HG03196 (cell line): ENCODE results near the gene OAT.

ENCODE experiments used
- ATAC-seq: cut with Tn5 transposase; IDR thresholded peaks from one replicate; pipeline ENCODE4 v1.9.1; 2021; ENCODE audit not compliant: unreplicated experiment

Gene OAT

DNA sequence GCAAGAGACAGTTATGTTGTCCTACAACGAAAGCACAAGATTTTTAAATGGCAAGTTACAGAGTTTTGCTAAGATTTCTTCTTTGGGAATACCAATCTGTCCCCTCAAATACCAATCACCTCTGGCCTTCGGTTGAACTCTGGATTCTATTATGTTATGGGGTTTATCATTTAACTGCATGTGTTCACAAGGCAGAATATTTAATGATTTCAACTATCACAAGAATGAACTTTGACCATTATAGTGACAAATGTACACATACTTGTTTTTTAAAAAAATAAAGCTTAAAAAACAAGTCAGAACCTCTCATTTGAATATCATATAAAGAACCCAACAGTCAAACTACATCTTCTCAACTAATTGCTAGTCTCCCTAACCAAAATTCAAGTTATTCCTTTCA is 11.3 kb downstream of the OAT start:
- no peak for ATAC-seq

GRCh38 chr10:124403548-124403947 is 15.2 kb downstream of the OAT start:
- ATAC-seq, result peak; percentile 88

GRCh38 chr10:124402273-124402672 is 16.4 kb downstream of the OAT start:
- ATAC-seq, result no peak

- ATAC-seq, result no peak
These were observed 17.1 kb downstream of the OAT start for GRCh38 chr10:124401633-124402032.

GRCh38 chr10:124394583-124394982 is 24.1 kb downstream of the OAT start:
- no peak for ATAC-seq

DNA sequence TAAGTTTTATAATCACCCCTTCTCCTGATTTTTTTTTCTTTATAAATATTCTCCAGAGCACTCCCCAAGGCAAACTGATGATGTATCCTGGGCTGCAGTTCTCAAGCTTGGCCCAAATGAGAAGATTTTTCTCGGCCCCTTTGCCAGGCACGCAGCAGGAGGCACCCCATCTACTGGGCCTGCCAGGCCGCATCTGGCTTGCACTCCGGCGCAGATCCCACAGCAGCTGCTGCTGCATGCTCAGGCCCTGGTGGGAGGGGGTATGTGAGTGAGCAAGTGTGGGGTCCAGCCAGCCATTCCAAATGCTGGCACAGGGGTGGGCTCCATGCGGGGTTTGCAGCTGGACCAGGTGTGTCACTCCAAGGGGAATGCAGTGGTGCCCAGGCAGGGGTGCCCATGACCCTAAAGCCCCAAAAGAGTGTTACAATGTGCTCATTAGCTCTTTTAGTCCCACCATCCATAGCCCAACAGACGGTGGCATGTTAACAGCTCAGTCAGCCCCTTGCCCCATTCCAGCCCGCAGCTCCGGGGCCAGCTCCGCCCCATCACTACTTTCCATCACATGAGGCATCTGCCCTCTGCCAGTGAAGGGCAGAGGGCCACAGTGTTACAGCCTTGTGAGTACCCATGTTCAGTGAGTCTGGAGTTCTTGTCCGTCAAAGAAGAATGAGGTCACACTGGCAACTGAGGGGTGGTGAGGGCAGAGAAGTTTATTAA is 25.9 kb downstream of the OAT start:
- no peak for ATAC-seq

DNA sequence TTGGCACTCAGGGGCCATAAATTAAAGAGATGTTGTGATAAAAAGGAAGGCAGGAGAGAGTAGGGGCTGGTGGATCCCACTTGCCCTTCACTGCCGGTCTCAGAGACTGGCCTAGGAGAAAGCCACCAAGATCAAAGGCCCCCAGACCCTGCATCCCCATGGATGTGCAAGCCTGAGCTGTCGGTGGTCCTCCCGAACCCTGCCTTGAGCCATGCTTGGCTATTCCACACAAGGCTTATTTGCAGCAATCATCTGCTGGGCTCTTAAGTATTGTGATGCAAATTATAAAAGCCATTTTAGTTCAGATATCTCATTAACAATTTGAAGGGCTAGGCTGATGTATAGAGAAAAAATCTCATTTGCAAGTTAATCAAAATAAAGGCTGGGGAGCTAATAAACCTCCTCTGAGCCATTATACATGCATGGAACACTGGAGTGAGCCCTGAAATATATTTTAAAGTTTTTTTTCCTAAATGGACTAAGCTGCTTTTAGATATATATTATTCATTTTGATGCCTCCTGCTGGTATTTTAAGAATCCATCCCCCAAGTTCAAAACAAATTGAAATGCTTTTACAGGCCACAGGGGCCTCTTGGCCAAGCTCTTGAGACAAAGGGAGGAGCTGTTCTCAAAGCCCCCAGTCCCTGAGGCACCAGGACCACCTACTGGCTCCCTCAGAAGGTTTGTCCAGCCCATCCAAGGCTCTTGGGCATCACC is 28.1 kb downstream of the OAT start:
- ATAC-seq, result no peak

- ATAC-seq, result no peak
These were observed 28.9 kb downstream of the OAT start for GRCh38 chr10:124389613-124390361.

GRCh38 chr10:124388823-124389612 is 29.7 kb downstream of the OAT start:
- peak; percentile 71 for ATAC-seq

GRCh38 chr10:124388476-124388822 is 30.3 kb downstream of the OAT start:
- no peak for ATAC-seq

DNA sequence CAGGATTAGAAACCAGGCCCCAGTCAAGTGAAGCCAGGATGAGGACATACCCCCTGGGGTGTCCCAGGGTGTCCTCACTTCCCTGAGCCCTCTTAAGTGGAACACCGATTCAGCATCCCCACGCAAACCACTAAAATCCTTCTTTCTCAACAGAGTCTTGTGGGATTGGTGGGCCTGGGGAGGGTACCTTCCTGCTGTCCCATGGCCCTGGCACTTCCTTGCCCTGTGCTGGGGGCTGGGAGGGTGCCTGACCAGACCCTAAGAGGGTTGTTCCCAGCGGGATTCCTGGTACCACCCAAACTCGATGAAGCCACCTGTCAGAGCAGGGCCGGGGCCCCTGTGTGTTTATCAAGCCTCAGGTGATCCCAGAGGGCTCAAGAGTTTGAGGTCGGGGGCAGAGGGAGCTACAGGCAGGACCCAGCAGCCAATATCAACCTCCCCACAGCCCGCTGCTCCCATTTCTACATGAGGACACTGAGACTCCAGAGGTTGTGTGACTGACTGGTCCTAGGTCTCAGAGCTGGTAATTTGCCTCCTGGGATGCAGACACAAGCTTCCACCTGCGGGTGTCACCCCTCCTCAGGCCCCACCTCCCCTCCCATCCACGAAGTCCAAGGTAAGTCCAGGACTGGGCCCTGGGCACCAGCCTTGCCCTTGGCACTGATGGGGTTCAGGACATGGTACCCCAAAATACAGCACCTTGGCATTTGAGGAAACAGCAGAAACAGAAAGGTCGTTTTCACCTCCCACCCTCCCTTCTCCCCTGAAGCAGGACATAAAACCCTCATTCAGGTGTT is 31.4 kb downstream of the OAT start:
- no peak for ATAC-seq

GRCh38 chr10:124386186-124387077 is 32.3 kb downstream of the OAT start:
- ATAC-seq, result no peak

- ATAC-seq, result no peak
These were observed 33.0 kb downstream of the OAT start for GRCh38 chr10:124385627-124386185.

- no peak for ATAC-seq
These were observed 34.0 kb downstream of the OAT start for GRCh38 chr10:124384591-124385190.

DNA sequence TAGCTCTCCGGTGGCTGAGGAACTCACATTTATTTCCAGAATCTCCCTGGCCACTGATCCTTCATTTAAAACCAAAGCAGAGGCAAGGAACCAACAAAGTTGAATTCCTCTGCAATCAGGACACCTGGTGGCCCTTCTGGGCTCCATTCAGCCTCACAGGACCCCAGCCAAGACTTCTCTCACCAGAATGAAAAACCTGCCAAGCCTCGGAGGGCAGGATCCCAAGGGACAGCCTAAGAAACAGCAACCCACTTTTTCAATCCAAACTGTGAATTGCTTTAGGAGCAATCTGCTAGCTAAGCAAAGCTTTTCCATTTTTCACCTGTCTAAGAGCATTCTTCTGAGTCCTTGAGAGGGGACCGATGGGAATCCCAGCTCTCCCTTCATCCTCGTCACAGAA is 34.6 kb downstream of the OAT start:
- no peak for ATAC-seq

DNA sequence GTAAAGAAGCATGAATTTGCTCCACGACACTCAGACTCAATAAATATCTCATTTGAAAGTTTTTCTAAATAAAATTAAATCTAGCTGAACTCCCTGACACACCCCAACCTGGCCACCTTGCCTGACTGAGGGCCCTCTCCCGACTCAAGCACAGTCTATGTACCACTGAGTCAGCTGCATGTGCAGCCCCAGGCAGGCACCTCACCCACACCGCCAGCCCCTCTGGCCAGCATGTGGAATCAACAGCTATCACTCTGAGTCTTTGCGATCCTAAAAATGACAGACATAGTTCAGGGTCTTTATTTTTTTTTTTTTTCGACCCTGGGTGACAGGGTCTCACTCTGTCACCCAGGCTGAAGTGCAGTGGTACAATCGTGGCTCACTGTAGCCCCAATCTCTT is 35.2 kb downstream of the OAT start:
- no peak for ATAC-seq

DNA sequence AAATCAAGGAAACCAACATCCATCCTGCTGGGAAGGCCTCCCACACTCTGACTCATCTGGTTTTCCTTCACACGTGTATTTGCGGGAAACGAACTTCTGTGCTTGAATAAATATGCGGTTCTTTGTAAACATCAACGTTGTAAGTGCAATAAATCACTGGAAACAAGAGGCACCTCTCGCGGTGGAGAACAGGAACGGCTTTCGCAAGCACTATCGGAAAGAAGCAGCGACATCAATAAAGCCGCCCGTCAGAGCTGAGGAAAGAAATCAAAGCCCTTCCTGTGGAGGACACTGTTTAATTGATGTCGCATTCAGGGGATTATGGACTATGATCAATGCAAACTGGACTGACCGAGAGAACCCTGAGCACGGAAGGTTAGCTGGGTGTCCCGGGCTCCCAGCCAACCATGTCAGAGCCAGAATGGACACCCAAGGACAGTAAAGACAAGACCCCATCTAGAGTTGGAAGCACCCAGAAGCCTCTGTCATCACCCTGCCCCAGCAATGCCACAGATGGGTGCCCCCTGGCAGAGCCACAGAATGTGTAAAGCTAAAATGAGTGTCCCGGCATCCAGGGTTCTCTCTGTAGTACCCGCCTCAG is 37.6 kb downstream of the OAT start:
- ATAC-seq, result no peak

DNA sequence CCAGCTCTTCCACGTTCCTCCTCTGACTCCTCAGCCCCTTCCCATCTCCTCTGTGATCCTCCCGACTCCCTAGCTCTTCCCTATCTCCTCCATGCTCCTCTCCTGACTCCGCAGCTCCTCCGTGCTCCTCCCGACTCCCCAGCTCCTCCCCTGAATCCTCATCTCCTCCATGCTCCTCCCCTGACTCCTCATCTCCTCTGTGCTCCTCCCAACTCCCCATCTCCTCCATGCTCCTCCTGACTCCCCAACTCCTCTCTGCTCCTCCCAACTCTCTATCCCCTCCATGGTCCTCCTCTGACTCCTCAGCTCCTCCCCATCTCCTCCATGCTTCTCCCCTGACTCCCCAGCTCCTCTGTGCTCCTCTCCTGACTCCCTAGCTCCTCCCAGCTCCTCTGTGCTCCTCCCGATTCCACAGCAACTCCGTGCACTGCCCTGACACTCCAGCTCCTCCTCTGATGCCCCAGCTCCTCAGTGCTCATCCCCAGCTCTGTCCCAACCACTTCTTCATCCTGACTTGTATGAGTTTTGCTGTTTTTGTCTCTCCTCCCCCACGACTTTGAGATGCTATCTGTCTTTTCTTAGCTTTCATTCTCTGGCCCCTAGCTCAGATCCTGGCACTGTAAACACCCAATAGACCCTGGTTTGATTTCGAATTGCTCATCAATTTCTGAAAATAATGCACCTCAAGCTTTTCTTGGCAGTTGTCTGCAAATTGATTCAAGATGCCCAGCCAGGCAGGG is 38.3 kb downstream of the OAT start:
- ATAC-seq, result no peak
